PC-3 (cell line): Measurements from ENCODE around the gene IARS2.

ENCODE experiments used
- CTCF ChIP-seq: fragments of 300-600 bp; sonication (generic); conservative IDR thresholded peaks from 2 replicates; pipeline ENCODE4 v1.5.1; 2017; ENCODE audit warnings: antibody characterized with exemption, low read depth, mild to moderate bottlenecking, low read length
- EZH2 ChIP-seq: fragments of 300-600 bp; sonication (generic); IDR thresholded peaks from one replicate; pipeline ENCODE4 v1.6.1; 2017; ENCODE audit warnings: antibody characterized with exemption, mild to moderate bottlenecking, low read length; ENCODE audit not compliant: unreplicated experiment

DNA sequence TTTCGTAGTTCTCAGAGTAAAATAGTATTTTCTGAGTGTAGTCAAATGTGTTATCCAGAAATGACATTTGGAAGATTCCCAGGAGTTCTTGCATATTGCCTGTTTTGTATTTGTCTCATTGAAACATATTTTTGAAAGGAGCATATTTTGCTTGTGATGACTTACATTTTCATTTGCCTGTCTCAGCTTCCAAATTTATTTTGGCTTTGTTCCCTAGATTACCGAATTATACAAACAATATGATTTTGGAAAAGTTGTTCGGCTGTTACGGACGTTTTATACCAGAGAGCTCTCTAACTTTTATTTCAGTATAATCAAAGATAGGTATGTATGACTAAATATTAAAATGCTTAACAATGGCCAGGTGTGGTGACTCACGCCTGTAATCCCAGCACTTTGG, 46.0 kb downstream of the IARS2 start:
- TF ChIP-seq CTCF = no peak
- TF ChIP-seq EZH2 = no peak
